ENCODE results near the gene SVIL.
"Not testable (repeated sequence)": the region's sequence is repeated elsewhere in the genome, so short reads cannot be mapped to it uniquely, and the experiment has no call there.

The SVIL gene

GRCh38 chr10:29554660-29555059 is 80.1 kb downstream of the SVIL start:
- FAIRE-seq (no peak), DNase-seq (ENCODE audit: extremely low spot score, insufficient read length, low read depth) (no peak)

DNA sequence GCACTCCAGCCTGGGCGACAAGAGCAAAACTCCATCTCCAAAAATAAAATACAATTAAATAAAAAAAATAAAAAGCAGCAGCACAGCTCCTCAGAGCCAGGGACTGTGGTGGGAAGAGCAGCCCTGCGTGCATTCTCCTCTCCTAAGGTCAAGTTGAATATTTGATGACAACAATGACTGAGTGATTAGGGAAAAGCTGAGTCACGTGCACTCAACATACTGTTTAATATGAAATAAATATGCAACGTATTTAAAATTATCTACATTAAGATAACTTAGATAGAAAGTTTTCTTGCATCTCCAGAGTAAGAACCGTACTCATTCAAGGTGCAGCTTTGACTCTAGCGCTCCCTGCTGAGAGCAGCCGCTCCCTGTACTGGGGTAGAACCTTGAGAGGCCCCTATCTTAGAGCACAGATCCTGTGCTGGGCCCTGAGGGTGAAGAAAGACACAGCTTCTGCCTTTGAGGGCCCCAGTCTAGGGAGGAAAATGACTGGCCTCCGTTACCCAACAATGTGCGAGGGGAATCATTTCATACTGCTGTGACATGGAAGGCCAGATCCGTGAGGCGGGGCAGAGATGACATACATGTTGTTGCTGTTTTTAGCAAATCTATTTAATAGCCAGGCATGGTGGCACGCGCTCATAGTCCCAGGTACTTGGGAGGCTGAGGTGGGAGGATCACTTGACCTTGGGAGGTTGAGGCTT is 81.1 kb downstream of the SVIL start:
- no peak for FAIRE-seq
- DNase-seq (ENCODE audit: extremely low spot score, insufficient read length, low read depth) = no peak

DNA sequence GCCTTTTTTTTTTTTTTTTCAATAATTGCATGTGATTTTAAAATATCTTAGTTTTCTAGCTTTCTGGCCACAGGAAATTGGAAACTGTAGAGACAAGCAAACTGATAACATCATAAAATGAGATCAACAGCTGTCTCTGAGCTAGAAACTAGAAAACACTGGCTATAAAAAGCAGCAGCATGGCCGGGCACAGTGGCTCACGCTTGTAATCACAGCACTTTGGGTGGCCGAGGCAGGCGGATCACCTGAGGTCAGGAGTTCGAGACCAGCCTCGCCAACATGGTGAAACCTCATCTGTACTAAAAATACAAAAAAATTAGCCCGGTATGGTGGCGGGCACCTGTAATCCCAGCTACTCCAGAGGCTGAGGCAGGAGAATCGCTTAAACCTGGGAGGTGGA is 81.7 kb downstream of the SVIL start:
- DNase-seq (ENCODE audit: extremely low spot score, insufficient read length, low read depth); FAIRE-seq: not testable (repeated sequence)

DNA sequence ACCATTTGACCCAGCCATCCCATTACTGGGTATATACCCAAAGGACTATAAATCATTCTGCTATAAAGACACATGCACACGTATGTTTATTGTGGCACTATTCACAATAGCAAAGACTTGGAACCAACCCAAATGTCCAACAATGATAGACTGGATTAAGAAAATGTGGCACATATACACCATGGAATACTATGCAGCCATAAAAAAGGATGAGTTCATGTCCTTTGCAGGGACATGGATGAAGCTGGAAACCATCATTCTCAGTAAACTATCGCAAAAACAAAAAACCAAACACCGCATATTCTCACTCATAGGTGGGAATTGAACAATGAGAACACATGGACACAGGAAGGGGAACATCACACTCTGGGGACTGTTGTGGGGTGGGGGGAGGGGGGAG is 85.3 kb downstream of the SVIL start:
- FAIRE-seq; DNase-seq (ENCODE audit: extremely low spot score, insufficient read length, low read depth): not testable (repeated sequence)

DNA sequence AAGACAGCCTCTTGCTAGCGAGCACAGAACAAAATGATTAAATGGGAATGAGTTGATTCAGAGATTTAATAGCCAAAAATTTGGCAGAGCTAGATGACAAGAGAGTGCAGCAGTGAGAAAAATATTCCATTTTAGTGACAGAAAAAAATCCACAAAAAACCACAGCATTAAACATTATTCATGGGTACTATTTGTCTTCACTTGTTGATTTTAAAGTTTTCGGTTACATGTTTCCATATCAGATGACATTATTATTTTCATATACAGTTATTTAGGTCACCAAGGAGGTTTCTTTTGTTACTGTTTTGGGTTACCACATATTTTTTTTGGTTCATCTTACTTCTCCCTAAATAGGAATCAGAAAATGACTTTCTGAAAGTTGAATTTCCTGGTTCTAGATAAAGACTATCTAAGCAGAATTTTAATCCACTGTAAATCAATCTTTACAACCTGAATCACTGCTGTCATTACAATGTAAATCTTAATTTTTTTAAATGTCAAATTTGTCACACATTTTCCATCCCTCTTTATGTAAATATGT is 87.9 kb downstream of the SVIL start:
- DNase-seq (ENCODE audit: extremely low spot score, insufficient read length, low read depth) (no peak), FAIRE-seq (no peak)

DNA sequence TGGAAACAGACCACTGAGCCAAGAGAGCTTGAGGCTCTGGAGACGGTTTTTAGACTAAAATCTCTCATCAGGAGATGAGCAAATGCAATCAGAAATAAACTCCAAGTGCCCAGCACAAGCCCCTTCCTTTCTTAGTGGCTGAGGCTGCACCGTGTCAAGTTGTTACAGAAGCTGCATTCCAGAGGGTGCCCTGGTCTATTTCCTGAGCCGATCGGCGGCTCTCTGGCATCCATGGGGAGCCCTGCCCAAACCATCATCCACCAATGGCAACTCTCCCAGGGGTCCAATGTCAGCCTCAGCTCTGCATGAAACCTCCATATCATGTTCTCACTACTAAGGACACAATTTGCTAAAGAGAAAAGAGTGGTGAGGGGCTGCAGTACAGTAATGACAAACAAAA is 89.6 kb downstream of the SVIL start:
- DNase-seq (ENCODE audit: extremely low spot score, insufficient read length, low read depth) = no peak
- no peak for FAIRE-seq

DNA sequence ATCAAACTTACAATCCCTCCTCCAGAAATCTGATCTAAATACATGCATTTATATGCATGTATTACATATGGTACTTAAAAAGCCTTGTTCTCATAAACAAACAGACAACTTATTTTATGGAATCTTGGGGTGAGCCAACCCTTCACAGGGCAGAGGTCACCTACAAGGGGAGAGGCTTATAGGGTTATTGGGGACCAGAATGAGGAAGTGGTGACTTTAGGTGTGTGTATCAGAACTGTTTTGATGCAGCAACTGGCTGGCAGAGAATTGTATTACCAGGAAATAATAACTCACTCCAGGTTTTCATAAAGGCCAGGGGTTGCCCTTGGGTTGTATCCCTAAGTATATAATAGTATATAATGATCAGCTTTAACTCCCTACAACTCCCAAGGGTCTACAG is 91.1 kb downstream of the SVIL start:
- no peak for DNase-seq (ENCODE audit: extremely low spot score, insufficient read length, low read depth)
- no peak for FAIRE-seq

- FAIRE-seq (no peak), DNase-seq (ENCODE audit: extremely low spot score, insufficient read length, low read depth) (no peak)
Observed at GRCh38 chr10:29542723-29543122, 92.0 kb downstream of the SVIL start.

GRCh38 chr10:29541422-29542210 is 93.2 kb downstream of the SVIL start:
- DNase-seq (ENCODE audit: extremely low spot score, insufficient read length, low read depth) (no peak), FAIRE-seq (no peak)

DNA sequence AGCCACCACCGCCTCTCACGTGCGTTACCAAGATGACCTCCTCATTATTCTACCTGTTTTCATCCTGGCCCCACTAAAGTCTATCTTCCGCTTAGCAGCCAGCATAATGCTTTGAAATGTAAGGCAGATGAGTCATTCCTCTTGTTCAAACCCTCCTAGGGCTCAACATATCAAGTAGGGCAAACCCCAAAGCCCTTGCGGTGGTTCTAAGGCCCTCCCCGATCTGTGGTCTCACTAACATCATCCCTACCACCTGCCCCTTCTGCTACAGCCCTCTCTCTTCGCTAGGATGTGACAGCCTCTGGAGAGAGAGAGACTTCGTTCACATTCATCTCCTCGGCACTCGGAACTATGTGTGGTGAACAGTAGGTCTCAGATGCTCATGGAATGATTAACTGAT is 94.8 kb downstream of the SVIL start:
- DNase-seq (ENCODE audit: extremely low spot score, insufficient read length, low read depth) (no peak), FAIRE-seq (no peak)

- DNase-seq (ENCODE audit: extremely low spot score, insufficient read length, low read depth) = no peak
- no peak for FAIRE-seq
Observed at GRCh38 chr10:29539412-29539811, 95.4 kb downstream of the SVIL start.

DNA sequence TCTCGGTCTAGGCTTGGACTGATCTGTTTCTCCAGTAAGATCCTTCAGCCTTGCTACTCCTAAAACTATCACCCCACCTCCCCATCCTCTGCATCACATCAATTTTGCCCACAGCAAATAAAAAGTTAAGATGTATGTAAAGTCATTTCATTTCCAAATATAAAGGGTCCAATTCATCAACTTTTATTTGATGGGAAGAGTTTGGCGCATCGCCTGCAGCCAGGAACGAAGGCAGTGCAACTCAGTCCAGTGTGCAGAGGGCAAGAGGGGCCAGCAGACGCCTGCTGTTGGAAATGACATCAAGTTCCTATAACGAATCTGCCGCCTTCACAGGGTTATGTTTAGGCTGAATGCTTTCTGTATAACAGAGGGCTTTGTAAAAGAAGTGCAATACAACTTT is 97.0 kb downstream of the SVIL start:
- DNase-seq (ENCODE audit: extremely low spot score, insufficient read length, low read depth) (no peak), FAIRE-seq (no peak)

DNA sequence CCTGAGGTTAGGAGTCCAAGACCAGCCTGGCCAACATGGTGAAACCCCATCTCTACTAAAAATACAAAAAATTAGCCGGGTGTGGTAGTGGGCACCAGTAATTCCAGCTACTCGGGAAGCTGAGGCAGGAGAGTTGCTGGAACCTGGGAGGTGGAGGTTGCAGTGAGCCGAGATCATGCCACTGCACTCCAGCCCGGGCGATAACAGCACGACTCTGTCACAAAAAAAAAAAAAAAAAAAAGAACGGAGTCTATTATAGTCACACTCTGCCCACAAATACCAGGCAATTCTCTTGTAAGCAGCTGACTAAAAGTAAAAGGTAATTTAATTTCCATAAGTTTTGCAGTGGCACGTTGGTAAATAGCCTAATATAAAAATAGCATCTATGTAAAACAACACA is 98.1 kb downstream of the SVIL start:
- not testable (repeated sequence) for DNase-seq (ENCODE audit: extremely low spot score, insufficient read length, low read depth); FAIRE-seq

DNA sequence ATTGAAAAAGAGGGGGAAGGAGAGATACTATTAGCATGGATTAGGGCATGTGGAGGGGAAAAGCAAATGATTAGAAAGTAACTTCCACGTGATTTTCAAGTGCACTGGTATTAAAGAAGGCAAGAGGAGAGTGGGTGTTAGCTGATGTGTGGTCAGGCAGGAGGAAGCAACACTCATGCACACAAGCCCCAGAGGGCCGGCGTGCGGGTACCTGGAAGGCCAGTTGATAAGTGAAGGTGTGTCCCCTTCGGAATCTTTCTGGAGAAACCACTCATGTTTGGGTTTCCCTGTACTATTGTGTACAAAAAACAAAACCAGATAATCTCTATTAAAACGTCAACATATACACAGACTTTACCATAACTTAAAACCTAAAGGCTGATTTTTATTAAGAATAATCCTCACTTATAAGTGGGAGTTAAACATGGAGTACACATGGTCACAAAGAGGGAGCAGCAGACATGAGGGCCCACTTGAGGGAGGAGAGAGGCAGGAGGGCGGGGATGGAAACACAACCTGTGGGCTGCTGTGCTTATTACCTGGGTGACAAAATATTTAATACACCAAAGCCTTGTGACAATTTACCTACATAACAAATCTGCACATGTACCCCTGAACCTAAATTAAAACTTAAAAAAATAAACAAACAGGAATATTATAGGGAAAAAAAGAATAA is 98.9 kb downstream of the SVIL start:
- no peak for FAIRE-seq
- no peak for DNase-seq (ENCODE audit: extremely low spot score, insufficient read length, low read depth)

DNA sequence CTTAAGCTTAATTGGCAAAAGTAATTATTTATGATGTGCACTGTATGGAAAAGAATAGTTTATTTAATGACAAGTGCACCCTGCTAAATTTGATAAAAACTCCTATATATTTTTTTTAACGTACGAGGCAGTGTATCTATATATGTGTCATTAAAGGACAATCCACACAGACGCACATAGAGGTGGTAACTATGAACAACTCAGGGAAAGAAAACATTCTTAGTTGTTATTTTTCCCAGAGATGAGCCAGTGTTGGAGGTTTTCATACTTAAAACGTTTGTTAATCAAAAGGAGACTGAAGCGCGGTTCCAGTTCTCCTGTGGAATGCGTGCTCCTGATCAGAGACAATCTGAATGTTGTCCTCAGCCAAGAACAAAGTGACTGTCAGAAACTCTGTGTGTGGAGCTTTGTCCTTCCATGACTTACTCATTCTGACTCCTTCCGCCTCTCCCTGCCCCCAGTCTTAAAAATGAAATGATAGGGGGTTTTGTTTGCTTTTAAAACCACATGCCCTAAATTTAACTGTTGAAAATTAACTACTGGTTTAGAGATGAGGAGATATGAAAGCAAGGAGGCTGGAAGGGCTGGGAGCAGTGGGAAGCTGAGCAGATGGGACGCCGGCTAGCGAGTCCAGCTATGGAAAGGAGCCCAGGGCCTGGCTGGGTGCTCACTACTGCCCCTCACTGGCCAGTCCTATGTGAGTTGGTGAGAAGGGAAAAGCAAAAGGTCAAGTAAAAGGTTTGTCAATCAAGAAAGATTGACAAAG is 99.6 kb downstream of the SVIL start:
- DNase-seq (ENCODE audit: extremely low spot score, insufficient read length, low read depth) (no peak), FAIRE-seq (no peak)

DNA sequence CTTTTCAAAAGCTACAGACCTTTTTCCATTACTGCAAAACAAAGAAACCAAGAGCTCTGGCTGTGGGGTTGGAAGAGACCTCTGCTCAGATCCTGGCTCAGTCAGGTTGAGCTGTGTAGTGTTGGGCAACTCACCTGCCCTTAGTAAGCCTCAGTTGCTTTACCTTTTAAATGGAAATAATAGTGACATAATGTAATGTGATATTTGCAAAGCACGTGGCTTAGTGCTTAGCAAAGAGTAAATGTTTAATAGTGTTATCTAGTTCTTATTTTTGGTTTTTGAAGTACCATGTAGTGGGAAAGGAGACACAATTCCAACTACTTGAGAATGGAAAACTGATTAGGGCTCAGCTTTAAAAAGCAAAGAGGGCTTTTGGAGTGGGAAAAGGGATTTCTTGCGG is 100.2 kb downstream of the SVIL start:
- DNase-seq (ENCODE audit: extremely low spot score, insufficient read length, low read depth) (no peak), FAIRE-seq (no peak)

DNA sequence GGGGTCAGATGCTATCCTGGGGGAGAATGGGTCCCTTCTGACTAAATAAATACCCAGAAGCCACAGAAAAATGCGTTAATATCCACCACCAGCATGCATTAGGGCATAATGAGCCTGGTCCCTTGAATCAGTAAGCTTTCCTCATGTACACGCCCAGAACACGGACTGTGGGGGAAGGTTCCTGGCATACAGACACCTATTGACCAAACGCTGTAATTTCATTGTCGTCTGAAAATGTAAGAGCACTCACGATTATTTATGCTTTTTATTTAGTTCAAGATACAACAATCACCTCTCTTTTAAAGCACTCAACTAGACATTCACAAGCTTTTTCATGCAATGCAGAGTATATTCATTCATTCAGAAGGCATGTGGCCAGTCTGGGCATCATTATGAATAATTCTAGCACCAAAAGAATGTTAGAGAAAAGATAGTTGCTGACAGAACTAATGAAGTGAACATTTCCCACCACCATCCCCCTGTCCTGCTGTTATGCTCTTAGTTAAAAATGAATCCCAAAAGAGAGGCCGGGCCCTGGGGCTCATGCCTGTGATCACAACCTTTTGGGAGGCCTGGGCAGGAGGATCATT is 101.0 kb downstream of the SVIL start:
- DNase-seq (ENCODE audit: extremely low spot score, insufficient read length, low read depth) = no peak
- no peak for FAIRE-seq

DNA sequence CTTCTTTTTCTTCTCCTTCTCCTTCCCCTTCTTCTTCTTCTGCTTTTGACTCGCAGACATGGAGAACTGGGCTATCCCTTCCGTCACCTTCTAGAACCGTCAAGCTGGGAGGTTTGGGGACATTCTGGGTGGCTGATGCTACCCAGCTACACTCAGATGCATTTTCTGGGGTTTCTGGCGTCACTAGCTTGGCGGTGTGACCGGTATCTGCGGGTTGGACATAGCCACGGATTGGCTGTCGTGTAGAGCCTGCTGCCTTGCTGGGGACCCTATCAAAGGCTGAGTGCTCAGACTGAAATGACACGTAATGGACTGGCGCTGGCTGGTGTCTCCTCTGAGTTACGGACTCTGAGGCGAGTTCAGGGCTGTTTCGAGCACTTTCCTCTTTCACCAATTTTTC is 101.7 kb downstream of the SVIL start:
- DNase-seq (ENCODE audit: extremely low spot score, insufficient read length, low read depth) (no peak), FAIRE-seq (no peak)

- no peak for DNase-seq (ENCODE audit: extremely low spot score, insufficient read length, low read depth)
- no peak for FAIRE-seq
Observed at GRCh38 chr10:29532256-29532878, 102.4 kb downstream of the SVIL start.
